Ectodermal cell (in vitro differentiated cells): ENCODE results near the gene GARIN3.

Source experiments
- H3K27ac ChIP-seq: 2 replicates; pipeline ENCODE4 v1.7.0; 2013; ENCODE audit warnings: mild to moderate bottlenecking, low read depth, low read length; ENCODE audit not compliant: insufficient read depth, poor library complexity, severe bottlenecking
- H3K27me3 ChIP-seq: 2 replicates; pipeline ENCODE4 v1.7.0; 2013; ENCODE audit warnings: mild to moderate bottlenecking, low read length; ENCODE audit not compliant: insufficient read depth, control insufficient read depth, poor library complexity, severe bottlenecking
- H3K36me3 ChIP-seq: one replicate; pipeline ENCODE4 v1.7.0; 2013; ENCODE audit warnings: low read length; ENCODE audit not compliant: control insufficient read depth, insufficient read depth
- H3K4me1 ChIP-seq: one replicate; pipeline ENCODE4 v1.7.0; 2013; ENCODE audit warnings: low read length; ENCODE audit not compliant: control insufficient read depth, insufficient read depth
- H3K4me3 ChIP-seq: 2 replicates; pipeline ENCODE4 v1.7.0; 2013; ENCODE audit warnings: low read depth, low read length, control low read depth; ENCODE audit not compliant: insufficient read depth
- H3K9me3 ChIP-seq: 2 replicates; pipeline ENCODE4 v1.7.0; 2013; ENCODE audit warnings: mild to moderate bottlenecking, low read length, moderate library complexity; ENCODE audit not compliant: control insufficient read depth
- WGBS, 2 experiments: methylation state at CpG; one replicate each; pipeline ENCODE4 v1.1.7; 2013; ENCODE audit warnings: missing lambda C conversion rate in 2 of 2; 5-methylcytosine and 5-hydroxymethylcytosine counted together

GARIN3 gene

GRCh38 chr5:157165668-157166067, 396 bp downstream of the GARIN3 start:
- Histone ChIP-seq H3K4me3 (no peak overlapping the region), H3K9me3 (no peaks in the 10 kb centered on the region), H3K27me3 (no peaks in the 10 kb centered on the region), H3K36me3 (no peaks in the 10 kb centered on the region), H3K27ac (no peak overlapping the region), H3K4me1 (peaks cover 2% of the 10 kb centered on the region)
- 93 to 96% methylated on average over 14 of the region's 14 CpGs for WGBS, 2 experiments

GRCh38 chr5:157165261-157165660, 803 bp downstream of the GARIN3 start:
- H3K36me3 ChIP-seq = no peaks in the 10 kb centered on the region
- 91 to 97% methylated on average over 4 of the region's 4 CpGs for WGBS, 2 experiments
- H3K9me3 ChIP-seq = no peaks in the 10 kb centered on the region
- H3K4me3 ChIP-seq = no peak overlapping the region
- H3K27ac ChIP-seq = no peak overlapping the region
- H3K4me1 ChIP-seq = peaks cover 2% of the 10 kb centered on the region
- H3K27me3 ChIP-seq = no peaks in the 10 kb centered on the region

GRCh38 chr5:157164521-157164920, 1.5 kb downstream of the GARIN3 start:
- Histone ChIP-seq H3K27ac (no peak overlapping the region), H3K27me3 (no peaks in the 10 kb centered on the region), H3K4me1 (peaks cover 2% of the 10 kb centered on the region), H3K36me3 (no peaks in the 10 kb centered on the region), H3K9me3 (no peaks in the 10 kb centered on the region), H3K4me3 (no peak overlapping the region)
- WGBS, 2 experiments = 91 to 94% methylated on average over 5 of the region's 5 CpGs

GRCh38 chr5:157162919-157163510, 3.0 kb downstream of the GARIN3 start:
- Histone ChIP-seq H3K4me3 (no peak overlapping the region), H3K27me3 (no peaks in the 10 kb centered on the region), H3K4me1 (peaks cover 2% of the 10 kb centered on the region), H3K9me3 (no peaks in the 10 kb centered on the region), H3K27ac (no peak overlapping the region), H3K36me3 (no peaks in the 10 kb centered on the region)
- WGBS, 2 experiments = 95% methylated on average over 12 of the region's 12 CpGs

- no peaks in the 10 kb centered on the region for H3K36me3 ChIP-seq
- H3K4me1 ChIP-seq = peaks cover 2% of the 10 kb centered on the region
- no peak overlapping the region for H3K4me3 ChIP-seq
- no peaks in the 10 kb centered on the region for H3K27me3 ChIP-seq
- H3K9me3 ChIP-seq = no peaks in the 10 kb centered on the region
- no peak overlapping the region for H3K27ac ChIP-seq
- whole genome bisulfite sequencing, 2 experiments = 91 to 92% methylated on average over 6 of the region's 6 CpGs
These were observed 4.1 kb downstream of the GARIN3 start for GRCh38 chr5:157161996-157162395.

GRCh38 chr5:157160001-157160400, 6.1 kb downstream of the GARIN3 start:
- WGBS, 2 experiments = 95 to 98% methylated on average over 4 of the region's 4 CpGs
- no peaks in the 10 kb centered on the region for H3K36me3 ChIP-seq
- H3K27me3 ChIP-seq = no peaks in the 10 kb centered on the region
- H3K27ac ChIP-seq = no peak overlapping the region
- H3K4me3 ChIP-seq = no peak overlapping the region
- no peaks in the 10 kb centered on the region for H3K4me1 ChIP-seq
- no peaks in the 10 kb centered on the region for H3K9me3 ChIP-seq

GRCh38 chr5:157159209-157159751, 6.8 kb downstream of the GARIN3 start:
- Histone ChIP-seq H3K27me3 (no peaks in the 10 kb centered on the region), H3K27ac (no peak overlapping the region), H3K4me3 (no peak overlapping the region), H3K4me1 (no peaks in the 10 kb centered on the region), H3K36me3 (no peaks in the 10 kb centered on the region), H3K9me3 (no peaks in the 10 kb centered on the region)
- 94 to 95% methylated on average over 5 to 6 of the region's 6 CpGs for WGBS, 2 experiments

GRCh38 chr5:157157293-157157891, 8.7 kb downstream of the GARIN3 start:
- Histone ChIP-seq H3K9me3 (no peaks in the 10 kb centered on the region), H3K27ac (no peak overlapping the region), H3K4me1 (no peaks in the 10 kb centered on the region), H3K27me3 (no peaks in the 10 kb centered on the region), H3K4me3 (no peak overlapping the region), H3K36me3 (no peaks in the 10 kb centered on the region)
- WGBS, 2 experiments = 83 to 95% methylated on average over 1 of the region's 1 CpG

GRCh38 chr5:157155297-157155696, 10.8 kb downstream of the GARIN3 start:
- Histone ChIP-seq H3K4me3 (no peak overlapping the region), H3K27ac (no peak overlapping the region), H3K27me3 (no peaks in the 10 kb centered on the region), H3K9me3 (no peaks in the 10 kb centered on the region), H3K36me3 (no peaks in the 10 kb centered on the region), H3K4me1 (no peaks in the 10 kb centered on the region)
- WGBS, 2 experiments = 85 to 100% methylated on average over 3 of the region's 3 CpGs

GRCh38 chr5:157150995-157151394, 15.1 kb downstream of the GARIN3 start:
- WGBS, 2 experiments = 86 to 90% methylated on average over 3 of the region's 3 CpGs
- no peaks in the 10 kb centered on the region for H3K36me3 ChIP-seq
- no peaks in the 10 kb centered on the region for H3K27me3 ChIP-seq

More at GRCh38 chr5:157150995-157151394, 15.1 kb downstream of the GARIN3 start:
- Histone ChIP-seq H3K4me1 (no peaks in the 10 kb centered on the region), H3K4me3 (no peak overlapping the region), H3K9me3 (no peaks in the 10 kb centered on the region), H3K27ac (no peak overlapping the region)
